Measurements from ENCODE around the gene GNB5. TPM values are rescaled to one million over a fixed set of nuclear protein-coding genes. Genes with fewer than 3 reads are reported as not detected.

GNB5 gene
- total RNA-seq, 1 experiment from 2014 or later: 29.8 TPM

- no CpG with 5 or more reads among the region's 6 CpGs for WGBS (ENCODE audit: extremely low coverage, insufficient read length, low lambda C conversion rate)
- Histone ChIP-seq H3K14ac (ENCODE audit: insufficient read depth, low read length) (no peak overlapping the region), H3K9ac (ENCODE audit: extremely low read depth, insufficient read length, low read length) (no peak overlapping the region), H3K9me3 (ENCODE audit: control insufficient read depth, low read depth, low read length) (no peaks in the 10 kb centered on the region), H3K27me3 (ENCODE audit: insufficient read depth, low read length) (no peaks in the 10 kb centered on the region; the same call in 1 of the 2 replicates), H3K79me1 (ENCODE audit: insufficient read depth, low read depth, low read length, poor library complexity, severe bottlenecking) (no peaks in the 10 kb centered on the region), H3K4ac (ENCODE audit: low read depth, low read length) (no peak overlapping the region), H4K91ac (ENCODE audit: insufficient read length, low read depth, low read length) (no peak overlapping the region), H3K27ac (ENCODE audit: insufficient read length, low read depth, low read length) (no peak overlapping the region), H3K23ac (ENCODE audit: insufficient read length, low read depth, low read length) (no peak overlapping the region), H2BK20ac (ENCODE audit: low read depth, low read length, poor library complexity, severe bottlenecking) (no peak overlapping the region), H2AFZ (ENCODE audit: low read length) (no peak overlapping the region), H2BK5ac (ENCODE audit: insufficient read length, low read length) (no peak overlapping the region), H4K5ac (ENCODE audit: insufficient read length, low read depth, low read length) (no peak overlapping the region), H3K23me2 (ENCODE audit: insufficient read length, low read depth, low read length, poor library complexity, severe bottlenecking) (peaks cover 12% of the 10 kb centered on the region), H3K56ac (ENCODE audit: insufficient read length, low read depth, low read length) (no peak overlapping the region), H3K4me2 (ENCODE audit: insufficient read depth, insufficient read length, low read length) (no peak overlapping the region), H2BK15ac (ENCODE audit: low read depth, low read length) (no peak overlapping the region), H4K20me1 (ENCODE audit: control insufficient read depth, insufficient read depth, insufficient read length) (no peaks in the 10 kb centered on the region), H2BK12ac (ENCODE audit: insufficient read length, low read depth, low read length) (no peak overlapping the region), H3K4me1 (ENCODE audit: insufficient read depth, low read length) (peaks cover 4% of the 10 kb centered on the region; the same call in 1 of the 2 replicates), H3T11ph (ENCODE audit: low read length) (no peak overlapping the region), H2AK5ac (ENCODE audit: insufficient read length, low read length) (no peak overlapping the region), H3K18ac (ENCODE audit: insufficient read length, low read depth, low read length) (no peak overlapping the region), H3K79me2 (ENCODE audit: insufficient read depth, low read length) (no peaks in the 10 kb centered on the region), H4K8ac (replicated peaks; ENCODE audit: insufficient read length, low read depth, low read length) (no peak overlapping the region), H2BK120ac (ENCODE audit: low read depth, low read length, poor library complexity, severe bottlenecking) (no peak overlapping the region)
- Mint-ChIP-seq H3K4me3 (no peak overlapping the region), H3K9me3 (no peaks in the 10 kb centered on the region), H3K27ac (no peak overlapping the region), H3K36me3 (ENCODE audit: insufficient read depth in 1 of 3, low read depth in 3 of 3) (no peaks in the 10 kb centered on the region; a peak in 1 of 7 replicates), H3K4me1 (peaks cover 22 to 25% of the 10 kb centered on the region in 2 experiments), H3K27me3 (ENCODE audit: low read depth) (peaks cover 19% of the 10 kb centered on the region)
- no peak for TF ChIP-seq CTCF (conservative IDR thresholded peaks at IDR 0.05)
- DNase-seq: no peak
Measured at GRCh38 chr15:52181938-52182780, 9.0 kb downstream of the GNB5 start.

Data from H9 (cell line).